Measurements from ENCODE around the gene CEP164.
"Not testable (repeated sequence)": the region's sequence is repeated elsewhere in the genome, so short reads cannot be mapped to it uniquely, and the experiment has no call there.

CEP164 gene

DNA sequence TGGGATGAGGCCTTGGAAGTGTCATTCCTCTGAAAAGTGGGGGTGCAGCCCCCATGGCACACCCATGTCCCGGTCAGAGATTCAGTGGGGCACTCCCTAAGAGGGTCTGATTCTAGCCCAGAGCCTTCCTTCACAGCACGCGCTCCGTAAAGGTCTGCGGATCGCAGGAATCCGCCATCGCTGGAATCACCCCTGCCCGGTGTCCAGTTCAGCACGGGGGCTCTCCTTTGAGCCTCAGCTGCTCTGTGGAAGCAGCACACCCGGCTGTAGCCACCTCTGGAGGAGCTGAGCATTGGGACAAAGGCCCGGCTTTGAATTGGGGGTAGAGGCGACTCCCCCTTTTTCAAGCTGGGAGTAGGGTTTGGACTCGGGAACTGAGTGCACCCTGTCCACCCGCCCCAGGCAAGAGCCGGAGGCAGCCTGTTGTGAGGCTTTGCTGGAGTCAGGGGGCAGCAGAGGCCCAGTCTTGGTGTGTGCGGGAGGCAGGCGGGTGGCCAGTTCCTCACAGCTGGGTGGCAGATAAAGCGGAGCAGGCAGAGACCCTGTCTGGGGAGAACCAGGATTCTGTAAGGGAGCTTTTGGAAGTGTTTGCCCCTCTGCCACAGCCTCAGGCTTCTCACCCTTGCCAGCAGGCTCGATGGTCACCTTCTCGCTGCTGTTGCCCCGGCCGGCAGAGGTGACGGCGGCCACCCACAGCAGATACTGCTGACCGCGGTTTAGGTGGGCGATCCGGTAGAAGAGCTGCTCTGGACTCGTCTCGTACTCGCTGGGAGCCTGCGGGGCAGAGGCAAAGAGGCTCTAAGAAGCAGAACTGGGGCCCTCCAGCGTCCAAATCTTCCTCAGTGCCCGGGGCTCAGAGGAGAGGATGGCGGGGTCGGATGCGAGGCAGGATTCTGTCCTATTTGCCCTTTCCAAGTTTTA, 115.9 kb downstream of the CEP164 start:
- DNase-seq = peak; percentile 81

DNA sequence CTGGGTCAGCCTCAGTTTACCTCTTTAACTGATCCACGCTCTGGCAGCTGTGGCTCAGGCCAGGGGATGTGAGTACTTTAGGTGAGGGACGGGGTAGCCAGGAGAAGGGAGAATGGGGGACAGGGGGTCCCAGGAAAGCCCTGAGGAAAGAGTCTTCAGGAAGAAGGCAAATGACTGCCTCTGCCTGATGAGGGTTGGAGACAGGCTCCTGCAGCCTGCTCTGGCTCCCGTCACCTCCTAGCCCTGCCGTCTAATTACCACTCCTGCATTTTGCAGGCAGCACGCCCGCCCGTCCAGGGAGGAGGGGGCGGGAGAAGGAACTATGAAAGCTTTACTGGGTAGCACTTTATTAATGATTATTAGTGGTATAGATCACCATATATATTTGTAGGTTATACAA, 116.6 kb downstream of the CEP164 start:
- peak; percentile 13 for DNase-seq

DNA sequence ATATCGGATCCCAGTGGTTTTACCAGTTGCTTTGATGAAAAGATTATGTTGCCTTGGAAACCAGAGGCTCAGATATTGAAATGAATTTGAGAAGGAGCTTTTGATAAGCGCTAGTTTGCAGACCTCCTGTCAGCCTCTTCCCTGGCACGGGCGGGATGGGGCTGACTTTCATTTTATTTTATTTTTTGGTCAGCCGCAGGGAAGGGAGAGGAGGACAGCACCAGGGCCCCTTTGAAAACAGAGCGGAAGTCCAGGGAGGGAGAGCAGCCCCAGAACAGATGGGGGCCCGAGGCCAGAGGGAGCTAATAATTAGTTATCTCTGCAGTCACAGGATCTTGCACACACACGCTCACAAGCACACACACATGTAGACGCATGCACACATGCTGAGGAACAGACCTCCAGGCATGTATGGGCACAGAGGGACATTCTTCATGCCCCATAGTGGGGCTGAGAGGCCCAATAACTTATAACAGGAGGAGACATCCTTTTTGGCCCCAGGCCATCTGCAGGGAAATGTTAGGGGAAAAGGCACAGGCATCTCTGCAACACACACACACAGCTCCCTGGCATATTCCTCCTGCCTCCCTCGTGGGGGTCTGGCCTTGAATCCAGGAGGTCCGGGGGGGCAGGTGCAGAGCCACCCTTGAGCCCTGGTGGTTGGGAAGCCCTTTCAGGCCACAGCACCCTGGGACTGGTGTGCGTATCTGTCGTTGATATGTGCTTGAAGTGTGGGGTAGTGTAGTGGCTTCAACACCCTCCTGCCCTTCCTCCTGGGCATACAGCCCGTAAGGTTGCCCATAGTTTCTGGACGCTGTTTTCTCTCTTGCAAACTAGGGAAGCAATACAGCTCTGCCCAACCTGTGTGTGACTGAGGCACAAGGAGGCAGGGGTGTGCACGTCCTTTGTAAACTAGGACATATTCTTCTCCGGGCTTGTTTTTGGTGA, 117.3 kb downstream of the CEP164 start:
- no peak for DNase-seq

DNA sequence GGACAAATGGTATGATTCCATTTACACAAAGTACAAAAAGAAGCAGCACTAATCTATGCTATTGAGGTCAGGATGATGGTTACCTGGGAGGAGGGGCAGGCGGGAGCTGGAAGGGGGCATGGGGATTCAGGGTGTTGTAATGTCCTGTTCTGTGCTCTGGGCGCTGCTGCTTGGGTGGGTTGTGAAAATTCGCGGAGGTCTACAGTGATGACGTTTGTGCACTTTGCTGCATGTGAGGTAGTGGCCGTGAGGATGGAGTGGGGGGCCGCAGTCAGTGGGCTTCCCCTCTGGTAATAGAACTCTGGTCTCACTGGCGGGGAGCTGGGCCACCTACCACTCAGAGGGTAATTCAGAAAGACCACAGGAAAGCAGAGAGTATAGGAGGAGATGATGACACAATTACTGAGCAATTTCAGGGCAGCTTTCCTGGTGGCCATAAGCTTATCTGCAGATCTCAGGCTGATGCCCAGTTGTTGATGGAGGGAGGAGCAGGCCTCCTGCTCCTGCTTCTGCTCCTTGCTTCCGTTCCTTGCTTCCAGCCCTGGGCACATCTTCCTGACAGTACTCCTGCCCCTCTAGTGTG, 121.5 kb downstream of the CEP164 start:
- no peak for DNase-seq

DNA sequence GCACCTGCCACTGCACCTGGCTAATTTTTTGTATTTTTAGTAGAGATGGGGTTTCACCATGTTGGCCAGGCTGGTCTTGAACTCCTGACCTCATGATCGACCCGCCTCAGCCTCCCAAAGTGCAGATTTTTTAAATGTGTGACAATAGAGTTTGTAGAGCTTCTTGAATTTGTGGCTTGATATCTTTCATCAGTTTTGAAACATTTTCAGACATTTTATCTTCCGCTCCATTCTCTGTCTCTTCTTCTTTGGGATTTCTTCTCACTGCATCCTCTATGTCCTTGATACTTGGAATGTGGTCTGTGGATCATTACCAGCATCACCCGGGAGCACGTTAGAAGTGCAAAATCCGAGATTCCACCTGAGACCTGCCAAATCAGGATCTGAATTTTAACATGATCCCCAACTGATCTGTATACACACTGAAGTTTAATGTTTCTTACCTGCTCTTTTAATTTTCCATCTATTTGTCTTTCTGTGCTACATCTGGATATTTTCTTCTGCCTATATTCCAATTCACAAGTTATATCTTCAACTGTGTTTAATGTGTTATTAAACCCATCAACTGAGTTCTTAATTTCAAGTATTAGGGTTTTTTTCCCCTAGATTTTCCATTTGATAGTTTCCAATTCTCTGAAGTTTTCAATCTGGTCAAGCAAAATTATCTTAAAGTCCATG, 126.4 kb downstream of the CEP164 start:
- DNase-seq = no peak

DNA sequence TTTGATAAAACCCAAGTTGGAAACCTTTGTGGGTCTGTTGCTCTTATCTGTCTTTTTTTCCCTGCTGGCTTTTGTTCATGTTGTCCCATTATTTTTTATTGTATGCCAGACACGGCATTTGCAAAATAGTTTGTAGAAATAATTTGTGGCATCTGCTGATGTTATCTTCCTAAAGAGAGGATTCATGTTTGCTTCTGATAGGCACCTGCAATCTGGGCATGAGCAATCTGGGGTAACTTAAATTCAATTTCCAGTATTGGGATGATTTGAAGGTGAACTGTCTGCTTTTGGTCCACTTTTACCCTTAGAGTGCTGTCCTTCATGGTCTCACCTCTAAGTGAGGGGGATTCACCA, 126.9 kb downstream of the CEP164 start:
- no peak for DNase-seq

DNA sequence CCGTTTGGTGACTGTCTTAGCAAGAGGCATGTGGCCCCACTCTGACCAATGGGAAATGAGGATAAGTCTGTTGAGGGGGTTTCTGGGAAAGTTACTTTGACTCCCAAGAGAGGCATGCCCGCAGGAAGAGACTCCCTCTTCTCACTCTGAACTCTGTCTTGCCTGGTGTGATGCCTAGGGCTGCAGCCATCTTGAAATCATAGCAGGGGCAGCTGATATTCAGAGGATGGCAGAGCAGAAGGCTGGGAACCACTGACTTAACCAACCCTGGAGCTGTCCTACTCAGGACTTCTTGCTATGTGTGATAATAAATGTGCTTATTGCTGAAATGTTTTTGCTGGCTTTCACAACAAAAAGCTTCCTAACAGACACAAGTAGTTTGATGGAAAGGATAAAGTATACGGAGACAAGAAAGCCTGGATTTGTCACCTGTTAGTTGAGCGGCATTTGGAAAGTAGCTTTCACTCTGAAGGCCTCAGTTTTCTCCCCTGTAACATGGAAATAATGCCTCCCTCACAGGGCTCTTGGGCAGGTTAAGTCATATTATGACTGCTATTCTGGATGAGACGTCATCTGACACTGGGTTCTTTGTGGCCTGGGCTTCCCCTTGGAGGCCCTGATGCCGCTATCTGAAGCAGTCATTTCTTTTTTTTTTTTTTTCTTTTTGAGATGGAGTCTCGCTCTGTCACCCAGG, 128.5 kb downstream of the CEP164 start:
- DNase-seq = no peak

DNA sequence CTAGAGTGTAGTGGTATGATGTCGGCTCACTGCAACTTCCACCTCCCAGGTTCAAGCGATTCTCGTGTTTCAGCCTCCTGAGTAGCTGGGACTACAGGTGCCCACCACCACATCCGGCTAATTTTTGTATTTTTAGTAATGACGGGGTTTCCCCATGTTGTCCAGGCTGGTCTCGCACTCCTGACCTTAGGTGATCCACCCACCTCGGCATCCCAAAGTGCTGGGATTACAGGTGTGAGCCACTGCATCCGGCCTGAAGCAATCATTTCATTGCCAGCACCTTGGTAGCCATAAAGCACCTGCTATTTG, 129.0 kb downstream of the CEP164 start:
- not testable (repeated sequence) for DNase-seq

DNA sequence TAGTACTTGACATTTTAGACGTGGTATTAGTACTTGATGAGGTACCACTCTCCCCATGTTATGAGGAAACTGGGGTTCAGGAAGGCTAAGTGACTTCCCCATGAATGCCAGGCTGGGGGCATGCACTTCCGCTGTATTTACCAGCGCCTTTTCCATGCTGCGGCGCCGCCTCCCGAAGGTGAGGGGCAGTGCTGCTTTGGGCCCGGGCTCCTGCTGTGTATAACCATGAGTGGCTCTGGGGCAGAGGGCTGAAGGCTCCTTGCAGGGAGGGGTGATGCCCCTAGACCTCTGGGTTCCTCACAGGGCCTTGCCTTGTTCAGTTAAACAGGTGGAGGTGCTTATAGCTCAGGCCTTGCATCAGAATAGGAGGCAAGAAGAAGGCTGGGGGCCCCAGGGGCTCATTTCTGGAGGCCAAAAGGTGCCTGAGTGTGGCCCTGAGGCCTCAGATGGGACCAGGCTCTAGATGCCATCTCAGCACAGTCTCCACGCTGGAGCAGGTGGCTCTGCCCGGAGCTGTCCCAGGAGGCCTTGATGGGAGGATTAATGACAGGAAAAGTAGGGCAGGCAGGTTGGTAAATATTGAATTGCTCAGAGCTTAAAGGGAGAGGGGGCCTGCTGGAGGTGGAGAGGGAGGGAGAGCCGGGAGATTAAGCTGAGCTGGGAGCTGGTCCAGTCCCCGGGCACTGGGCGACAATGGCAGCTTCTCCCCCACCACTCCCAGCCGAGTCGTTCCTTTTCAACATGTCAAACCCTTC, 129.6 kb downstream of the CEP164 start:
- peak; percentile 3 for DNase-seq

DNA sequence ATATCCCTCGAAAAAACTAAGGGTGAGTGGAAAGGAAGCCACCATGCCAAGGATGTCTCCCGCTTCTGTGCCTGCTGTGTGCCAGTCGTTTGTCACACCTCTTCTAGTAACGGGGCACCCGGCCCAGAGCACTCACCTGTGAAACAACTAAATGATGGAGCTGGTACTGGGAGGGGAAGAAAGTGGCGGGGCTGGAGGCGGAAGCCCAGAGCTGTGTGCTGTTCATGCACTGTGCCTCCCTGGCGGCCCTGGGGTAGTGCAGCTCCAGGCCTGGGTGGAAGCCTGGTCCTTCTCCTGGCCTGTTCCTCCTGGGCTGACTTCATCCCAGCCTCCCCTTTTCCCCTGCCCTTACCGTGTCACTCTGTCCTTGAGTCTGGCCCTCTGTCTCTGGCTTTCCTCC, 130.2 kb downstream of the CEP164 start:
- DNase-seq = peak; percentile 8

DNA sequence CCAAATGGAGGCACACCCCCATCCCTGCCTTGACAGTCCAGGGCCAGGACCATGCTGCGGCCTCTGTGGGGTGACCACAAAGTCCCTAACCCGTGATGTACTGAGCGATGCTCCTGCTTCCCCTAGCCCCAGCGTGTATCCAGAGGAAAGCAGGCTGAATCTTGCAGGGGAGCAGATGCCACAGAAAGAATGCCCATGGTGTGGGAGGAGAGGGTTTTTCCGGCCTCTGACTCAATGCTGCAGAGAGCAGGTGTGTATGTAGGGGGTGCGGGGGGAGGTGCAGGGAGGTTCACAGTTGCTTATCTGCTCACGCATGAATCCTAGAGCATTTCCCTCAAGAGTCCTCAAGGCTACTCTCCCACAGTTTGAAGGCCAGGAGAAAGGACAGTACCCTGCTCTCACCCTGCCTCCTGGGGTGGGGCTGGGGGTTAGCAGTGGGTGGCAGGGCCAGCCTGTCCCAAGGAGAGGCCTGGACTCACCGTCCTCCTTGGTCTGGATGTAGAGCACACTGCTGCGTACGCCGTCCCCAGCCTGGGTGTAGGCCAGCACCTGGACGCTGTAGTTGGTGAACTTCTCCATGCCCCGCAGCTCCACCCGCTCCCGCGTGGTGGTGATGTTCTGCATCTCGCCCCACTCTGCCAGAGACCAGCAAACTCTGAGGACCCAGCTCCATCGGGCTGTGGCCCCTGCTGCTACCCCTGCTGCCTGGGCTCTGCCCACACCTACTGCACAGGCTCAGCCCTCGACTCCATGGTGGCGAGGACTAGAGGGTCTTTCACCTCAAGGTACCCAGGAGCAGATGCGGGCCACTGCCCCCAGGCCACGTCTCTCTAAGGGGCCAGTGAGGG, 130.8 kb downstream of the CEP164 start:
- peak; percentile 10 for DNase-seq

DNA sequence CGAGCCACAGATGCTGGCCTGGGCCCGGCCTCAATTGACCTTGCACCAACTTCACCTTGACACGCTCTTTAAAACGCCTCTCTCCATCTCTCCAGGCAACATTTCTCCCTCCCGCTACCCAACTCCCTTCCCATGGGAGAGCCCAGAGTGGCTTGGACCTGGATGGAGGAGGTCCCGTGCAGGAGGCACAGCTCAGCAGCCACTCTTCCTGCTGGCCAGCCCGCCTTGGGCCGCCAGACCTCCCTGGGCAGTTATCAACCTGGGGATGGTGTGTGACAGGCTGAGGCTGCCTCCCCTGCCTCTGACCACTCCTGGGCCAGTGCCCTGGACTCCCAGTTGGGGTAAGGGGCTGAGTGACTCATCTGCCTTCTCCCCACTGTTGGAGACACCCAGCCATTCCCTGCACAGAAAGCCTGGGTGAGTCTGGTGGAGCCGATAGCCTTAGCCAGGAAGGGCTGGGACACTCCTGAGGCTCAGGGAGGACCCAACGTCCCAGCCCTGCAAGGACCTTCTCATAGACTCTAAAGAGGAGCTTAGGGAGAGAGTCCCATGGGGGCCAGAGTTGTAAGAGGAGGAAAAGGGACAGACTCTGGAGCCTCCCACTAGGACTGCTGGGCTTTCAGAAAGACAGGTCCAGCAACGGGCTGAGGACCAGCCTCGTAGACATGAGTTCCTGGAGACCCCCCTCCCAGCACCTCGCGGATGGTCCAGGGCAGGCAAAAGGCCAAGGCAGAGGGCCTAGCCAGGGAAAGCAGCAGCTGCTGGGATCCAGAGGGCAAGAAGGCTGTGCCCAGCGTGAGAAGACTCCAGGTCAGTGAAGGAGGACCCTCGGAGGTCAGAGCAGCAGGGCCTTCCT, 131.7 kb downstream of the CEP164 start:
- peak; percentile 10 for DNase-seq

DNA sequence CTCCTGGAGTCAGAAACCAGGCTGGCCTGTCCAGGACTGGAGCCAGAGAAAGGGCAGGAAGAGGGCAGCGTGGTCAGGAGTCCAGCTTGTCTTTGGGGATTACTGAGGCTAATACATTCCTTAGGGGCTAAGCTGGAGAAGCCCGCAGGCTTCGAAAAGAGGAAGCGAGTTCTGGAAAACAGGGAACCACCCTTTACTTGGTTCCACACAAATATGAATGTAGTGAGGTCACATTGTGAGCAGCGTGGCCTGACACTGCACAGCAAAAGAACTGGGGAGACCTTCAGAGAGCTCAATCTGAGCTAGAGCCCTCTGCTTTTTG, 132.3 kb downstream of the CEP164 start:
- peak; percentile 14 for DNase-seq

DNA sequence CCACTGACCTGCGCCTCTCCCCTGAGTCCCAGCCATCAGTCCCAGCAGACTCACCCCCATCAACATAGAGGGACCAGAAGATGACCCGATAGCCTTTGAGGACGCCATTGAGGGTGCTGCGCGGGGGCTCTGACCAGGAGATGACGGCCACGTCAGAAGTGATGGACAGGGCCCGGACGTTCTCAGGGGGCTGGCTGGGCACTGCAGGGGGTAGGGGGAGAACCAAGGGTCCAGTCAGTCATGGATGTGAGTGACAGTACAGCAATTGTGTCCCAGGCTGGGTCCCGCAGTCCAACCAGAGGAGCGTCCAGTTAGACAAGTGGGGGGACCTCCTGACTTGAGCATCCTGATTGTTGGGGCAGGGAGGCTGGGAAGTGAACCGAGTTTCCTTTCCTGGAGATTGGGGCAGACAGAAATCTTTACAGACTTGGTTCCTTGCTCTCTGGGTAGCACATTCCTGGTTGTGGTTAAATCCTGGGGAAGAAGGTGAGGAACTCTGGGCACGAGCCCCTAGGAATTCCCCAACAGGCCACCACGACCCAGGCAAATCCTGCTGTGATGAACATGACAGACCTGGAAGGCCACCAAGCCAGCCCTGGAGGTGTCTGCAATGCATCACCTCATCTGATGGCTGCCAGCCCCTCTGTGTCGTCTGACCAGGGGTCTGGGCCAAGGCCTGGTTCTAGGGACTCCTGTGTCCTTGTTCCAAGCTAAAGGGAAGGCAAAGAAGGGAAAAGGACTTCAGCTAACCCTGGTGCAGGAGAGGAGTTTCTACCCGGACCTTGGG, 133.9 kb downstream of the CEP164 start:
- DNase-seq = peak; percentile 9

DNA sequence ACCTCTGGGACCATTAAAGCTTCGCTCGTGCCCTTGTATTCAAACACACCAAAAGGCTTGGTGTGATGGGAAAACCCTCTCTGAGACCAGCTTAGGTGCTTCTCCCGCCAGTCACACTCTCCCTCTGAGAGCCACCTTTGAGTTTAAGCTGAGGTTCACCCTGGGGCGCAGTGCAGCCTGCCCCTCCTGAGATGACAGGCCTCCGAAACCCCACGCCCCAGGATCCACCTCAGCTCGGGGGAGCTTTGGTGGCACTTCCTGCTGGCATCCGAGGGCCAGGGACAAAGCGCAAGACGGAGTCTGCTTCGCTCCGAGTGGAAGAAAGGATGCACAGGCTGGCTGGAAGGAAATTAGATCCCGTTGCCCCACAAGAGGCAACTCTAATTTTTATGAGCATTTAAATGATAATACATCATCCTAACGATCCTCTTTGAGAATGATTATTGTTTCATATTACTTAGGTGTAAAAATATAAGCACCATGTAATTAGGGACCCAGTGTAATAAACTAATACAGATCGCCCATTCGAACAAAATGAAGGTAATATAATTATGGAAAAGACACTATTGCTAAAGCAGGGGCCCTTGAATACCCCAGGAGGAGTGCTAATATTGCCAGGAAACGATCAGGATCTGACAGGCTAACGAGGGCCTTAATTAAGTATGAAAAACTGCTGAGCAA, 134.7 kb downstream of the CEP164 start:
- DNase-seq = no peak

DNA sequence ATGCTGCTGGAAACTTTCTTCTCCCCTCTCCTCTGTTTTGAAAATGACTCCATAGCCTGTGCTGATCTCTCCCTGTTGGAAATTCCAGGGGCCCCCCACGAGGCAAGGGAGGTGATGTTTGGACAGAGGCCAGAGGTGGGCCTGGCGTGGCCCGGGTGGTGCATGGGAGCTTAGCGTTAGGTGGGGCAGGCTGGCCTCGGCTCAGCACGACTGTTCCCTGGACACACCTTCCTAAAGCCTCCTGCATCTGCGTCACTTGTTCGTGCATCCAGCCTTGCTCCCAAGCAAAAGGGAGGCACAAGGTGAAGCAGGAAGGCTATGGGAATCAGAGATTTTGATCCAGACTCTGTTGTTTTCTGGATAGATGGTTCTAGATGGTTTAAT, 135.2 kb downstream of the CEP164 start:
- peak; percentile 8 for DNase-seq

All from femur (tissue), 1 donor.